Renal cortex interstitium (tissue), 11 donors: ENCODE data around the gene CA12. TPM values are rescaled to one million over a fixed set of nuclear protein-coding genes. Genes with fewer than 3 reads are reported as not detected.
"Not testable (repeated sequence)": the region's sequence is repeated elsewhere in the genome, so short reads cannot be mapped to it uniquely, and the experiment has no call there.

ENCODE experiments used
- DNase-seq, 11 donors: peaks; one replicate each; pipeline ENCODE4 v3.0.0-alpha.2; 2013; ENCODE audit warnings: low read depth in 9 of 11, low spot score in 4 of 11; ENCODE audit errors: extremely low read depth in 1 of 11
- polyA plus RNA-seq, 3 donors: library from polyadenylated mRNA; unstranded; fragments of 120-200 nt; gene quantifications; one replicate each; pipeline ENCODE4 v1.2.1, GENCODE V29; 2013; ENCODE audit not compliant: insufficient read length in 3 of 3

Gene CA12
- polyA plus RNA-seq, 3 donors = 95.1 to 153 (median 121) TPM

DNA sequence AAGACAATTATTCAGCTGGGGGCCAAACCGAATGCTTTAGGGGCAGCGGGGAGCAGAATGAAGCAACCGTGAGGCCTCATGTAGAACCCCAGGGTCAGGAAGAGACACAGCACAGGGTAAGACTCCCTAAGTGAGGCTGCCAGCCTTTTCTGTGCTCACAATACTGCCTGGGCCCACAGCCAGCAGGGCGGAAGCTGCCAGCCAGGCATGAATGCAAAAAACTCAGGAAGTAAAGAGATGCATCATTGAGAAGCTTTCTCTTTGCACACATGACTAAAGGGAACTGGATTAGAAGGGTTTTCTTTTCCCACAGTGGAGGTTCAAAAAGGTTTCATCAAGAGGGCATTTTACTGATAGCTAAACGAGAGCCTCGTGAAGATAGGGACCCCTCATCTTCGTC is 33.3 kb downstream of the CA12 start:
- DNase-seq = no peak

DNA sequence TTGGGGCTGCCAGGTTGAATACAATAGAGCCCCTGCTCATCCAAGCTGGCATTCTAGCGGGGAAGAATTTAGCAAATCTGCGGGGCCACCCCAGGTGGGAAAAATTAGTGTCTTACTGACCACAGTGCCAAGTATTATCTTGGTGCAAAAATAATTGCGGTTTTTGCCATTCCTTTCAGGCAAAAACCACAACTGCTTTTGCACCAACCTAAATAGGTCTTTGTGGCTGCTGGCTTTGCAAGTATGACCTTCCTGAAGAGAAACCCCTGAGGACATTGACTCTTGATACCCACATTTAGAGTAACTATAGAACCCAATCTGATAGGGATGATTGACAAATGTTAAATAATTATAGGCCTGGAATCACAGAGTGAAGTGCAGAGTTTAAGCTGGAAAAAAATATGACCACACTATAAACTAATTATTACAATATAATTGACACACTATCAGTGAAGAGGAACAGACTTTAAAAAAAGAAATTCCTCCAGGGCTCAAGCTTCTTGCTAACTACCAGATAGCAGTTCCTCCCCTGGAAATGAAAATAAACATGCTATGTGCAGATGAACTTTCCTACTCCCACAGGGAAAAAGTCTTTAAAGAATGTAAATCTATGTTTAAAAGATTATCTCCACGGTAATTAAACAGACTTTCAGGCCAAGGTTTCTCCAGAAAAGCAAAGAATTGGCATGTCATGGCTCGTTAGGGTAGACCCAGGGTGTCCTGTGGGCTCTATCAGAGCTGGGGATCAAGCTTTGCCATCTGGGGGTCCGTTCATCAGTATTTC is 34.4 kb downstream of the CA12 start:
- DNase-seq = no peak

DNA sequence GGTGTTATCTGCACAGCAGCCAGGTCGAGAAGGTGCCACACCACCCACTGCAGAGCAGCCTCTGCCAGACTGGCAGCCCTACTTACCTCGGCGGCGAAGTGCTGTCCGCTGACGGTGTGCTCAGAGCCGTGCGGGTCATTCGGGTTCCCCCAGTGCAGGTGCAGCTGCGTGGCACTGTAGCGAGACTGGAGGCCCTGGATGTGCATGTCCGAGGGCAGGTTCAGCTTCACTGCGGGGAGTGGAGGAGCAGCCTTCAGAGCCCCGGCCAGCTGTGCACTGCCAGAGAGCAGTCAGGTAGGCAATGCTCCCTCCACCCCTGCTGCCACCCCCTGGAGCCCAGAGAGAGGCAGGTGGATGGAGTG is 36.3 kb downstream of the CA12 start:
- no peak for DNase-seq

GRCh38 chr15:63344731-63345390 is 36.8 kb downstream of the CA12 start:
- DNase-seq = no peak

- DNase-seq = not testable (repeated sequence)
Observed at GRCh38 chr15:63342996-63343562, 38.6 kb downstream of the CA12 start.

DNA sequence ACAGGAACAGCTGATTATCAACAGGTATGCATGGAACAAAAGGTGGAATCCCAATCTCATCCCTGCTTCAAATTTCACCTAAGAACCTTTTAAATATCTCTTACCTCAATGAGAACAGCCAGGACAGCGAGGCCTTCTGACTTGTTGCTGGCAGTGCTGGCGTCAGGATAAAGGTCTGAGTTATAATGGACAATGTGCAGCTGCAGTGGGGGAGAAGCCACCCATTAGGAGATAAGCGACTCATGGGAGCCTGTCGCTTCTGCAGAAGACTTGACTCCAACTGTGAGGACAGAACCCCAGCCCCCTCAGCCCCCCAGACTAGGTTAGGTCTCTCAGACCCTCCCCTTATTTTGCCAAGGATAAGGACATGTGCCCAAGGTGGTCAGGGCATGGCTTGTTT is 39.7 kb downstream of the CA12 start:
- no peak for DNase-seq

GRCh38 chr15:63340878-63341277 is 40.8 kb downstream of the CA12 start:
- DNase-seq = no peak

DNA sequence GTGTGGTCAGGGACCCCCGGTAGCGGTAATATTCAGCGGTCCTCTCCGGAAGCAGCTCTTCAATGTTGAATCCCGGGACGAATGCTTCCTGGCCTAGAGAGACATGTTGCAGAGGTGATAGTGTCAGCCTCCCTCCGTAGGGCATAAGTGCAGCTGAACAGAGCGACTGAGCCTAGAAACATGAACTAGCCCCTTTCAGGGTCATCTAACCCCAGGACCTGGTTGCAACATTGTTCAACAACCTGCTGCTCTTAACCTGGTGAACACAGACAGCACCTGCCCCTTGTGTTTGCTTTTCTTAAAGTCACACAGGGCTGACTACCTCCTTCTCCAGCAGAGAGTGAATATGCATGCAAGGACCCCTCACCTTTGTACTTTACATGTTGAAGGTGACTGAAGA is 41.3 kb downstream of the CA12 start:
- DNase-seq = no peak

DNA sequence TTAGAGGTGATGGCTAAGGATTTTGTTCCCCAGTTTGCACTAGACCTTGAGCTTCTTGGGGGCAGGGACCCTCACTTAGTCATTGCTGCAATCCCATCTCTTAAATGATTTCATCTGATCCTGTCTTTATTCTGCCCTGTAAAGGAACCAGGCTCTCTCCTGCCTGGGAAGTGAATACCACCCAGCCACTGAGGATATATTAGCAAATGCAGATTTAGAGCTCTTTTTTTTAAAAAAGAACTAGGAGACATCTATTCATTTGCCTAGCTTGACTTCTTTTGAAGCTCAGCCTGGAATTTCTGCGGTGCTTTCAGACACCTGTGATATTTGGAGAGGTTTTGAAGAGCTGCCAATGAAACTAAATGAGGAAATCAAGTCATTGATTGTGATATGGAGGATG is 41.8 kb downstream of the CA12 start:
- no peak for DNase-seq

- no peak for DNase-seq
Observed at GRCh38 chr15:63339006-63339766, 42.5 kb downstream of the CA12 start.

DNA sequence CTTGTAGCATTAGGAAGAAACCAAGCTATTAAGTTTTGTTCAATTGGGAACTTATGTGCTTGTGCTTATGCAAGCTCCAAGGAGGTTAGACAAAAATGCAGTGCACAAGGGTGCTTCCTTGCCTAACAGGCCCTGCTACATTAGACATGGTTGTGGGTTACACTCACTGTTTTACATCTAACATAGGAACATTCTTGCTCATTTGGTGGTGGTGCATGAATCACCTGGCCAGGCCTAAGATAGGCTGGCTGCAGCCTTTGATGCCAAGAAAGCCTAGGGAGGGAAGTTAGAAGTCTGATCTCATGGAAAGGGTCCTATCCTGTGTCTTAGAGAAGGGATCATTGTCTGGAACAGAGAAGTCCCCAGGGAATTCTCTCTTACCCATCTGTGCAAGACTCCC is 43.5 kb downstream of the CA12 start:
- DNase-seq = no peak

DNA sequence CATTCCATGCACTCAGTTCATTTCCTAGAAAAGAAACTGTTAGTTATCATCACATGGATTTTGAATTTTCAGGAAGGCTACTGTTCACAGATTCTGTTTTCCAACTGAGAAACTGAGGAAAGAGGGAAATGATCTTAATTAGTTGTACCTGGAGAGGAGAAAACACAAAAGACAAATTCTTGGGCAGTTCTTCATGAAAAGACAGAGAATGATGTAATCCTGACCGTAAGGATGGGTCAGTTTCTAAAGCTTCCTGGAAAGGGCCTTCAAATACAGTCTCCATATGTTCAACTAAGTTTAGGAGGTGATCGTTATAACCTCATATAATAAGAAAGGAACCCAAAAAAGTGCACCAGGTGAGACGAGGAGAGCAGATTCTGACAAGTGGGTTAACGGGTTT is 44.6 kb downstream of the CA12 start:
- no peak for DNase-seq

- DNase-seq = no peak
Observed at GRCh38 chr15:63335543-63336240, 46.0 kb downstream of the CA12 start.

- no peak for DNase-seq
Observed at GRCh38 chr15:63334821-63335220, 46.8 kb downstream of the CA12 start.

- no peak for DNase-seq
Observed at GRCh38 chr15:63332367-63333124, 49.1 kb downstream of the CA12 start.

DNA sequence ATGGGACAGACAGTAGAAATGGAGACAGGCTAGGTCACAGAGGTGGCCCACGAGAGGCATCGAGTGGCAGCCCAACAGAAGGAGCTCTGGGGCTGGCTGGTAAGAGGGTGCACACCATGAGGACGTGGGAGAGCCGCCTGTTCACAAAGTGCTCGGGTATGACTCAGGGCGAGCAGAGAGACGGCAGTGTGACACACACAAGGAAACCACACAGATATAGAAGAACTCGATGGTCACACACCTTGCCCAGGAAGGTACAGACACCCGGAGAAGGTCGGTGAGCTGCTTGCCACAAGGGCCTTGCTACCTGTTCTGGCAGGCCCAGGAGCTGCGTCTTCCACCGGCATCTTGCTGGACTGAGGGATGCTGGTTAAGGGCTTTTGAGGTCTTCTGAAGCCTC is 50.2 kb downstream of the CA12 start:
- no peak for DNase-seq

GRCh38 chr15:63330926-63331325 is 50.7 kb downstream of the CA12 start:
- no peak for DNase-seq

GRCh38 chr15:63329567-63330350 is 51.9 kb downstream of the CA12 start:
- DNase-seq = no peak
